ENCODE results near the gene HOXB1.

HOXB1 gene

GRCh38 chr17:48553826-48554225 lies 23.0 kb upstream of the HOXB1 start:
- no peak for DNase-seq

- no peak for DNase-seq
Observed at GRCh38 chr17:48553190-48553547, 22.4 kb upstream of the HOXB1 start.

- DNase-seq = no peak
Observed at GRCh38 chr17:48552466-48553189, 21.8 kb upstream of the HOXB1 start.

GRCh38 chr17:48551596-48552465 lies 21.0 kb upstream of the HOXB1 start:
- DNase-seq = no peak

GRCh38 chr17:48551214-48551555 lies 20.4 kb upstream of the HOXB1 start:
- DNase-seq = no peak

GRCh38 chr17:48550502-48551213 lies 19.8 kb upstream of the HOXB1 start:
- DNase-seq = no peak

GRCh38 chr17:48549914-48550501 lies 19.2 kb upstream of the HOXB1 start:
- no peak for DNase-seq

GRCh38 chr17:48549281-48549630 lies 18.4 kb upstream of the HOXB1 start:
- DNase-seq = no peak

- no peak for DNase-seq
Observed at GRCh38 chr17:48548523-48549280, 17.9 kb upstream of the HOXB1 start.

GRCh38 chr17:48547808-48548522 lies 17.2 kb upstream of the HOXB1 start:
- DNase-seq = no peak

GRCh38 chr17:48546924-48547807 lies 16.4 kb upstream of the HOXB1 start:
- no peak for DNase-seq

- DNase-seq = no peak
Observed at GRCh38 chr17:48546137-48546923, 15.5 kb upstream of the HOXB1 start.

- DNase-seq = no peak
Observed at GRCh38 chr17:48545539-48545938, 14.7 kb upstream of the HOXB1 start.

GRCh38 chr17:48545022-48545375 lies 14.2 kb upstream of the HOXB1 start, which contains the start of gene HOXB2:
Gene HOXB2 (minus strand): TSS chr17:48545109. CDS start chr17:48544911, 198 bp downstream.
- DNase-seq = no peak

GRCh38 chr17:48544349-48545021 lies 13.7 kb upstream of the HOXB1 start:
- no peak for DNase-seq

GRCh38 chr17:48543854-48544348 lies 13.1 kb upstream of the HOXB1 start:
- DNase-seq = no peak

- peak; percentile 37 for DNase-seq
Observed at GRCh38 chr17:48543107-48543853, 12.5 kb upstream of the HOXB1 start.

GRCh38 chr17:48542698-48543106 lies 11.9 kb upstream of the HOXB1 start:
- DNase-seq = no peak
